ENCODE results near the gene DSE. TPM values are rescaled to one million over a fixed set of nuclear protein-coding genes. Genes with fewer than 3 reads are reported as not detected.

DSE gene
- total RNA-seq, 1 experiment from 2014 or later, result 9.8 TPM

DNA sequence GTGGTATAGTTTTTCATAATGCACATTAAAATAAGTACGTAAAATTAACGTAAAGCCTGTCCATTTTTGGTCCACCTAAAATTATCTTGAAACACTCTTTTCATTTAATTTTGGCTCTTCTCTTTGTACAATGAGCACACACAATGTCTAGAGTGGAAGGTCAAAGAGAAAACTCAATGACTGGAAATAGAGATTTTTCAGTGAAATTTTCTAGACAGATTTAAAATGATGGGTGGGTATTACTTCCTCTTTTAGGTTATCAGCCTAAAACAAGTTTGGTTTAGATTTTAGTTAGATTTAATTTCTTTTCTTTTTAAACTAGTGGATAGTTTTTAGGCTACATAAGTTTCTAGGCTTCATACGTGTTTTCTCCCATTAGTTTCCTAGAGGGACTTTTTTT, 24.9 kb downstream of the DSE start:
- no peaks in the 10 kb centered on the region for H3K36me3 ChIP-seq (ENCODE audit: low read depth, low read length)
- TF ChIP-seq, protein P1, sequence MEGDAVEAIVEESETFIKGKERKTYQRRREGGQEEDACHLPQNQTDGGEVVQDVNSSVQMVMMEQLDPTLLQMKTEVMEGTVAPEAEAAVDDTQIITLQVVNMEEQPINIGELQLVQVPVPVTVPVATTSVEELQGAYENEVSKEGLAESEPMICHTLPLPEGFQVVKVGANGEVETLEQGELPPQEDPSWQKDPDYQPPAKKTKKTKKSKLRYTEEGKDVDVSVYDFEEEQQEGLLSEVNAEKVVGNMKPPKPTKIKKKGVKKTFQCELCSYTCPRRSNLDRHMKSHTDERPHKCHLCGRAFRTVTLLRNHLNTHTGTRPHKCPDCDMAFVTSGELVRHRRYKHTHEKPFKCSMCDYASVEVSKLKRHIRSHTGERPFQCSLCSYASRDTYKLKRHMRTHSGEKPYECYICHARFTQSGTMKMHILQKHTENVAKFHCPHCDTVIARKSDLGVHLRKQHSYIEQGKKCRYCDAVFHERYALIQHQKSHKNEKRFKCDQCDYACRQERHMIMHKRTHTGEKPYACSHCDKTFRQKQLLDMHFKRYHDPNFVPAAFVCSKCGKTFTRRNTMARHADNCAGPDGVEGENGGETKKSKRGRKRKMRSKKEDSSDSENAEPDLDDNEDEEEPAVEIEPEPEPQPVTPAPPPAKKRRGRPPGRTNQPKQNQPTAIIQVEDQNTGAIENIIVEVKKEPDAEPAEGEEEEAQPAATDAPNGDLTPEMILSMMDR (conservative IDR thresholded peaks at IDR 0.05; ENCODE audit: low read depth, low read length), result no peak
- TF ChIP-seq EZH2 (IDR thresholded peaks at IDR 0.05; ENCODE audit: low read length, unreplicated experiment), result no peak
- no peak for TF ChIP-seq EZH2phosphoT487 (IDR thresholded peaks at IDR 0.05; ENCODE audit: borderline replicate concordance, low read length)
- no peak for DNase-seq
- no peaks in the 10 kb centered on the region for H3K79me2 ChIP-seq (ENCODE audit: low read length)
- H3K4me1 ChIP-seq (ENCODE audit: insufficient read depth, low read length), result peaks cover 33% of the 10 kb centered on the region
- H3K9ac ChIP-seq (ENCODE audit: low read length), result no peak overlapping the region
- H3K9me3 ChIP-seq (ENCODE audit: low read length), result no peaks in the 10 kb centered on the region
- intact Hi-C loops (cut with micrococcal nuclease), result no loop called here
- H3K4me3 ChIP-seq (ENCODE audit: low read length), result no peak overlapping the region
- no peak for ATAC-seq
- H3K4me2 ChIP-seq (ENCODE audit: low read length), result no peak overlapping the region
- H3F3A ChIP-seq (ENCODE audit: low read length, unreplicated experiment), result no peaks in the 10 kb centered on the region
- ChIA-PET POLR2A (ENCODE audit: unreplicated experiment) (no interaction called here), CTCF (no interaction called here)
- no peaks in the 10 kb centered on the region for H3K27me3 ChIP-seq (ENCODE audit: low read length)
- H3K9me2 ChIP-seq (replicated peaks; ENCODE audit: low read length), result no peaks in the 10 kb centered on the region
- no peaks in the 10 kb centered on the region for H4K20me1 ChIP-seq (ENCODE audit: low read length)
- H3K27ac ChIP-seq (ENCODE audit: low read length), result no peak overlapping the region
- BruUV-seq (replicated peaks), result no TSS peak
- H2AFZ ChIP-seq (ENCODE audit: low read length), result no peak overlapping the region

DNA sequence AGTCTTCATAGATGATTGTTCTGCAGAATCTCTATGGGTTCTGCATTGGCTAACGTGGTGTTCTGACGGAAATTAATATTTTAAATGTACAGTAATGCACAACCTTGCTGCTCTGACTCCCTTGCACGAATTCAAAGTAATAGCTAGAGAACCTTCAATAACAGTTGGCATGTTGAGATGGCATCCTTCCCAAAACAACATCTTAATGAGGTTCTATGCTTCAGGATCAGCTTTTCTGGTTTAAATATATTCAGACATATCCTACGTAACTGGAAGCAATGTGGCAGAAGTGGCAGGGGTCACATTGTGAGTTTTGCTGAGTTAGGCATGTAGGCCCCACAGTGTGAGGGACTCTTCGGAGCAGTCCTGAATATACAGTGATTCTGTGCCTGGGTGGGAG, 25.7 kb downstream of the DSE start:
- no peaks in the 10 kb centered on the region for H3K9me3 ChIP-seq (ENCODE audit: low read length)
- no peaks in the 10 kb centered on the region for H3K79me2 ChIP-seq (ENCODE audit: low read length)
- H3K27ac ChIP-seq (ENCODE audit: low read length), result no peak overlapping the region
- POLR2A ChIA-PET (ENCODE audit: unreplicated experiment), result no interaction called here
- DNase-seq, result no peak
- H3K4me1 ChIP-seq (ENCODE audit: insufficient read depth, low read length), result peaks cover 33% of the 10 kb centered on the region
- H4K20me1 ChIP-seq (ENCODE audit: low read length), result no peaks in the 10 kb centered on the region
- CTCF ChIA-PET, result no interaction called here
- H3K36me3 ChIP-seq (ENCODE audit: low read depth, low read length), result no peaks in the 10 kb centered on the region
- H3F3A ChIP-seq (ENCODE audit: low read length, unreplicated experiment), result no peaks in the 10 kb centered on the region
- no peak for TF ChIP-seq EZH2phosphoT487 (IDR thresholded peaks at IDR 0.05; ENCODE audit: borderline replicate concordance, low read length)
- TF ChIP-seq, protein P1 (conservative IDR thresholded peaks at IDR 0.05; ENCODE audit: low read depth, low read length), result no peak
- H3K4me2 ChIP-seq (ENCODE audit: low read length), result no peak overlapping the region
- no peak for ATAC-seq
- BruUV-seq (replicated peaks), result no TSS peak
- intact Hi-C loops (cut with micrococcal nuclease), result no loop called here
- H3K9ac ChIP-seq (ENCODE audit: low read length), result no peak overlapping the region
- no peak overlapping the region for H2AFZ ChIP-seq (ENCODE audit: low read length)
- no peak overlapping the region for H3K4me3 ChIP-seq (ENCODE audit: low read length)
- H3K9me2 ChIP-seq (replicated peaks; ENCODE audit: low read length), result no peaks in the 10 kb centered on the region
- H3K27me3 ChIP-seq (ENCODE audit: low read length), result no peaks in the 10 kb centered on the region

DNA sequence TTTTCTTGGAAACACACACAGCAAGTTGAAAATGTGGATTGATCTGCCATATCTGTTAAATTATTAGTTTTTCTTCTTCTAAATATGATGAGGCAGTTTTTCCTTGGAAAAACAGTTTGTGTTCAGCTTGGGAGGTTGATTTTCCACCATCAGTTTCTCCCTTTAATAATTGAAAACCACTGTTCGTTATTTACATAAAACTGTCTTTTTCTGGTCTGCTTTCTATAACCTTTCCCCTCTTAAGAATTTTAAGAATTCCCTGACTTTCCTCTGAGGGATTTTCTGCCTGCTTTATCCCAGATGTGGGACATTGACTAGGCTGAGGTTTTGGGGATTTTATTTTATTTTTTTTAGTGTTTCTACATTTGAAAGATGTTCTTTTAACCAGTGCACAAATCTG, 27.2 kb downstream of the DSE start:
- Histone ChIP-seq H3K9ac (ENCODE audit: low read length) (no peak overlapping the region), H3K9me3 (ENCODE audit: low read length) (no peaks in the 10 kb centered on the region), H3K4me2 (ENCODE audit: low read length) (peak overlapping the region; percentile 54), H3K4me1 (ENCODE audit: insufficient read depth, low read length) (peaks cover 27% of the 10 kb centered on the region), H3K9me2 (replicated peaks; ENCODE audit: low read length) (no peaks in the 10 kb centered on the region), H3K4me3 (ENCODE audit: low read length) (peak overlapping the region; percentile 32; the same call in 1 of the 2 replicates), H4K20me1 (ENCODE audit: low read length) (no peaks in the 10 kb centered on the region), H3K36me3 (ENCODE audit: low read depth, low read length) (no peaks in the 10 kb centered on the region), H2AFZ (ENCODE audit: low read length) (no peak overlapping the region), H3F3A (ENCODE audit: low read length, unreplicated experiment) (no peaks in the 10 kb centered on the region), H3K27me3 (ENCODE audit: low read length) (no peaks in the 10 kb centered on the region), H3K27ac (ENCODE audit: low read length) (peak overlapping the region; percentile 34), H3K79me2 (ENCODE audit: low read length) (no peaks in the 10 kb centered on the region)
- intact Hi-C loops (cut with micrococcal nuclease), result no loop called here
- POLR2A ChIA-PET (ENCODE audit: unreplicated experiment), result no interaction called here
- DNase-seq (no peak), ATAC-seq (no peak)
- no TSS peak for BruUV-seq (replicated peaks)
- TF ChIP-seq, protein P1 (conservative IDR thresholded peaks at IDR 0.05; ENCODE audit: low read depth, low read length), result no peak
- no peak for TF ChIP-seq EZH2 (IDR thresholded peaks at IDR 0.05; ENCODE audit: low read length, unreplicated experiment)
- TF ChIP-seq EZH2phosphoT487 (IDR thresholded peaks at IDR 0.05; ENCODE audit: borderline replicate concordance, low read length), result no peak
- CTCF ChIA-PET, result no interaction called here

Data from PC-3 (cell line).